Caco-2 (cell line): Measurements from ENCODE around the gene ATXN10. TPM values are rescaled to one million over a fixed set of nuclear protein-coding genes. Genes with fewer than 3 reads are reported as not detected.

Experiments used
- BruUV-seq: library from RNA; stranded (reverse); fragments of 400-500 nt; replicated peaks from 2 replicates; lab custom pipeline; 2021; lab: Mats Ljungman, UMichigan
- CTCF ChIA-PET: fragments of 300-600 bp; sonication (Branson Sonifier 250); formaldehyde crosslinking; loops from one replicate; lab custom pipeline; 2022; ENCODE audit warnings: antibody characterized with exemption; lab: Charles Lee
- POLR2A ChIA-PET: fragments of 300-600 bp; sonication (Branson Sonifier 250); formaldehyde crosslinking; loops from one replicate; lab custom pipeline; 2022; ENCODE audit warnings: antibody characterized with exemption; lab: Charles Lee
- DNase-seq, 2 experiments: peaks; one replicate each; pipeline versions ENCODE4 v3.0.0 to v3.0.0-alpha.2; 2020 to 2022
- H3K27me3 ChIP-seq: replicated peaks from 2 replicates; pipeline ENCODE4 v1.6.0; 2011; ENCODE audit warnings: low read length; ENCODE audit not compliant: control insufficient read depth, insufficient read depth
- H3K36me3 ChIP-seq: 2 replicates; pipeline ENCODE4 v1.5.1; 2011; ENCODE audit warnings: low read length; ENCODE audit not compliant: control insufficient read depth, insufficient read depth
- H3K4me1 ChIP-seq: fragments of 250-450 bp; sonication (Bioruptor Pico); 2 replicates; pipeline ENCODE4 v1.5.1; 2020; ENCODE audit warnings: mild to moderate bottlenecking
- H3K4me3 ChIP-seq: 2 replicates; pipeline ENCODE4 v1.5.1; 2011; ENCODE audit warnings: low read depth, mild to moderate bottlenecking, control low read depth, low read length
- H3K9me3 ChIP-seq: fragments of 250-450 bp; sonication (Bioruptor Pico); 2 replicates; pipeline ENCODE4 v1.5.1; 2020; ENCODE audit warnings: mild to moderate bottlenecking, moderate library complexity
- H3K27ac Mint-ChIP-seq: one replicate; pipeline ENCODE4 v1.8.0; 2022; ENCODE audit warnings: mixed read lengths; ENCODE audit not compliant: unreplicated experiment
- H3K27me3 Mint-ChIP-seq: one replicate; pipeline ENCODE4 v1.8.0; 2022; ENCODE audit warnings: mixed read lengths; ENCODE audit not compliant: insufficient read depth, unreplicated experiment
- H3K36me3 Mint-ChIP-seq: one replicate; pipeline ENCODE4 v1.8.0; 2022; ENCODE audit warnings: mild to moderate bottlenecking, mixed read lengths; ENCODE audit not compliant: insufficient read depth, unreplicated experiment
- H3K4me1 Mint-ChIP-seq: one replicate; pipeline ENCODE4 v1.8.0; 2022; ENCODE audit warnings: low read depth, mixed read lengths; ENCODE audit not compliant: unreplicated experiment
- H3K4me3 Mint-ChIP-seq: one replicate; pipeline ENCODE4 v1.8.0; 2022; ENCODE audit warnings: mild to moderate bottlenecking, moderate library complexity, mixed read lengths; ENCODE audit not compliant: unreplicated experiment
- H3K9me3 Mint-ChIP-seq: one replicate; pipeline ENCODE4 v1.8.0; 2022; ENCODE audit warnings: mixed read lengths; ENCODE audit not compliant: unreplicated experiment
- intact Hi-C: fragments of 100-400 bp; cut with micrococcal nuclease; formaldehyde crosslinking; loops from one replicate; pipeline ENCODE4 v1.10.0; 2022; ENCODE audit not compliant: unreplicated experiment
- total RNA-seq: library from RNA; stranded (reverse); gene quantifications from 2 replicates; pipeline ENCODE4 v1.2.3, GENCODE V29; 2022
- TF ChIP-seq, protein P1 (sequence below), 2 experiments: fragments of 200-600 bp in 1 of 2; IDR thresholded peaks; 1 replicate in 1 of 2; 2 replicates in 1 of 2; pipeline versions ENCODE4 v1.5.1 to v1.8.0; 2011 to 2022; ENCODE audit warnings: antibody characterized with exemption in 1 of 2, control low read depth in 1 of 2, inconsistent platforms in 1 of 2, low read depth in 1 of 2, low read length in 1 of 2, mild to moderate bottlenecking in 1 of 2, moderate library complexity in 1 of 2; ENCODE audit not compliant: insufficient read depth in 1 of 2, severe bottlenecking in 1 of 2, unreplicated experiment in 1 of 2

Gene ATXN10
- total RNA-seq, 1 experiment from 2014 or later = 155 TPM

DNA sequence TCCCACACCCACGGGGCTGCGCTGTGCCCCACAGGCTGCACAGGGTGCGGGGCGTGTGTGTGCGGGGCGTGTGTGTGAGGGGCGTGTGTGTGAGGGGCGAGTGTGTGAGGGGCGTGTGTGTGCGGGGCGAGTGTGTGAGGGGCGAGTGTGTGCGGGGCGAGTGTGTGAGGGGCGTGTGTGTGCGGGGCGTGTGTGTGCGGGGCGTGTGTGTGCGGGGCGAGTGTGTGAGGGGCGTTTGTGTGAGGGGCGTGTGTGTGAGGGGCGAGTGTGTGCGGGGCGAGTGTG lies 218.7 kb downstream of the ATXN10 start:
- H3K4me1 Mint-ChIP-seq = no peaks in the 10 kb centered on the region
- no peak for DNase-seq
- no peak overlapping the region for H3K4me3 Mint-ChIP-seq
- Histone ChIP-seq H3K36me3 (no peaks in the 10 kb centered on the region), H3K9me3 (no peaks in the 10 kb centered on the region), H3K27me3 (no peaks in the 10 kb centered on the region), H3K4me1 (no peaks in the 10 kb centered on the region), H3K4me3 (no peak overlapping the region)
- ChIA-PET CTCF (no interaction called here), POLR2A (no interaction called here)
- BruUV-seq = no TSS peak
- intact Hi-C loops = no loop called here
- H3K27me3 Mint-ChIP-seq = no peaks in the 10 kb centered on the region
- H3K36me3 Mint-ChIP-seq = no peaks in the 10 kb centered on the region
- no peaks in the 10 kb centered on the region for H3K9me3 Mint-ChIP-seq
- no peak overlapping the region for H3K27ac Mint-ChIP-seq
- TF ChIP-seq, protein P1, sequence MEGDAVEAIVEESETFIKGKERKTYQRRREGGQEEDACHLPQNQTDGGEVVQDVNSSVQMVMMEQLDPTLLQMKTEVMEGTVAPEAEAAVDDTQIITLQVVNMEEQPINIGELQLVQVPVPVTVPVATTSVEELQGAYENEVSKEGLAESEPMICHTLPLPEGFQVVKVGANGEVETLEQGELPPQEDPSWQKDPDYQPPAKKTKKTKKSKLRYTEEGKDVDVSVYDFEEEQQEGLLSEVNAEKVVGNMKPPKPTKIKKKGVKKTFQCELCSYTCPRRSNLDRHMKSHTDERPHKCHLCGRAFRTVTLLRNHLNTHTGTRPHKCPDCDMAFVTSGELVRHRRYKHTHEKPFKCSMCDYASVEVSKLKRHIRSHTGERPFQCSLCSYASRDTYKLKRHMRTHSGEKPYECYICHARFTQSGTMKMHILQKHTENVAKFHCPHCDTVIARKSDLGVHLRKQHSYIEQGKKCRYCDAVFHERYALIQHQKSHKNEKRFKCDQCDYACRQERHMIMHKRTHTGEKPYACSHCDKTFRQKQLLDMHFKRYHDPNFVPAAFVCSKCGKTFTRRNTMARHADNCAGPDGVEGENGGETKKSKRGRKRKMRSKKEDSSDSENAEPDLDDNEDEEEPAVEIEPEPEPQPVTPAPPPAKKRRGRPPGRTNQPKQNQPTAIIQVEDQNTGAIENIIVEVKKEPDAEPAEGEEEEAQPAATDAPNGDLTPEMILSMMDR (IDR thresholded peaks at IDR 0.05; ENCODE audit: insufficient read depth in 1 of 2, low read depth in 1 of 2, low read length in 1 of 2, severe bottlenecking in 1 of 2, unreplicated experiment in 1 of 2) = no peak

DNA sequence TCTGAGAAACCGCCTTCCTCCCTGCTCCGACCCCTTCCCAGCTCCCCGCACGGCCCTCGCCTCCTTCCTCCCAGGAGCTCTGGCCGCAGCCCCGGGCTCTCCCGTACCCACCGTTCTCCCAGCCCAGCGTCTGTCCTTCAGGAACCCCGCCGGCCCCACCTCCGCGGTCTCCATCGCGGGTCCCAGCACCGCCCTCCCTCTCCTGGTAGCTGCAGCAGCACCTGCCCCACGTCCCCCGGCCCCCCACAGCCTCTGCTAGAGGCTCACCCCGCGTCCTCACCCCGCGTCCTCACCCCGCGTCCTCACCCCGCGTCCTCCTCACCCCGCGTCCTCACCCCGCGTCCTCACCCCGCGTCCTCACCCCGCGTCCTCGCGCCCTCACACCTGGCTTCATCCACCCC lies 219.4 kb downstream of the ATXN10 start:
- no peaks in the 10 kb centered on the region for H3K36me3 ChIP-seq
- no peaks in the 10 kb centered on the region for H3K27me3 ChIP-seq
- no TSS peak for BruUV-seq
- TF ChIP-seq, protein P1 (IDR thresholded peaks at IDR 0.05; ENCODE audit: insufficient read depth in 1 of 2, low read depth in 1 of 2, low read length in 1 of 2, severe bottlenecking in 1 of 2, unreplicated experiment in 1 of 2) = no peak
- no peaks in the 10 kb centered on the region for H3K4me1 Mint-ChIP-seq
- H3K4me1 ChIP-seq = no peaks in the 10 kb centered on the region
- no peaks in the 10 kb centered on the region for H3K9me3 Mint-ChIP-seq
- intact Hi-C loops = no loop called here
- POLR2A ChIA-PET = no interaction called here
- no peaks in the 10 kb centered on the region for H3K27me3 Mint-ChIP-seq
- H3K36me3 Mint-ChIP-seq = no peaks in the 10 kb centered on the region
- H3K4me3 Mint-ChIP-seq = no peak overlapping the region
- no peak for DNase-seq
- no peak overlapping the region for H3K4me3 ChIP-seq
- no peak overlapping the region for H3K27ac Mint-ChIP-seq
- no peaks in the 10 kb centered on the region for H3K9me3 ChIP-seq
- CTCF ChIA-PET = no interaction called here

DNA sequence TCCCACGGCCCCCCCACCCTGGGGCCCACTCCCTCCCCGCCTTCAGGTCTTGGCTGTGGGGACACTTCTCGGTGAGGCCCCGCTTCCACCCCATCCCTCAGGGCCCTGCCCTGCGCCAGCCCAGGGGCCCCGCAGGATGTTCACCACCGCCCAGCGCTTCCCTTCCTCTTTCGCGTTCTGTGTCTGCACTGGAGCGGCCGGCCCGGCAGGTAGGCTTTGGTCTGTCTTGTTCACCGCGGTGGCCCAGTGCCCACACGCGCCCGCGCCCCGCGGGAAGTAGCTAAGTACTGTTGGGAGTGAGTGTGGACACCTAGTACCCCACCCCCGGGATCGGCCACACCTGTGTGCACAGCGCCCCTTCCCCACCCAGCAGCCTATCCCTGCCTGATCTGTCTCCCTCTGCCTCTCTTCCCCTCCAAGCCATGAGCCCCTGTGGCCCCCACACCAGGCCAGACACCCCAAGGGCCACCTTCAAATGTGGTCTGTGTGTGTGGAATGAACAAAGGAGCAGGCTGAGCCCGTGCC lies 219.9 kb downstream of the ATXN10 start:
- Histone ChIP-seq H3K36me3 (no peaks in the 10 kb centered on the region), H3K9me3 (no peaks in the 10 kb centered on the region), H3K27me3 (no peaks in the 10 kb centered on the region), H3K4me1 (peaks cover 4% of the 10 kb centered on the region; the same call in 1 of the 2 replicates), H3K4me3 (no peak overlapping the region)
- ChIA-PET POLR2A (no interaction called here), CTCF (no interaction called here)
- Mint-ChIP-seq H3K4me1 (no peaks in the 10 kb centered on the region), H3K27ac (no peak overlapping the region), H3K27me3 (no peaks in the 10 kb centered on the region), H3K36me3 (no peaks in the 10 kb centered on the region), H3K9me3 (no peaks in the 10 kb centered on the region), H3K4me3 (no peak overlapping the region)
- BruUV-seq = no TSS peak
- DNase-seq = no peak
- intact Hi-C loops = no loop called here
- TF ChIP-seq, protein P1 (IDR thresholded peaks at IDR 0.05; ENCODE audit: insufficient read depth in 1 of 2, low read depth in 1 of 2, low read length in 1 of 2, severe bottlenecking in 1 of 2, unreplicated experiment in 1 of 2) = no peak
